Activated CD8-positive, alpha-beta memory T cell treated with anti-CD3 and anti-CD28 coated beads for 1 hour (primary cell): ENCODE results near the gene KRTAP12-2.
"Not testable (repeated sequence)": the region's sequence is repeated elsewhere in the genome, so short reads cannot be mapped to it uniquely, and the experiment has no call there.

Experiments
- DNase-seq, 2 donors: peaks; one replicate each; pipeline ENCODE4 v3.0.0-alpha.2; 2020; ENCODE audit warnings: low read depth in 1 of 2; ENCODE audit errors: extremely low read depth in 1 of 2

Gene KRTAP12-2

GRCh38 chr21:44702973-44703730 is 36.4 kb upstream of the KRTAP12-2 start:
- no peak for DNase-seq

- DNase-seq, result no peak
Measured at GRCh38 chr21:44702111-44702972, 35.6 kb upstream of the KRTAP12-2 start.

GRCh38 chr21:44701541-44701940 is 34.8 kb upstream of the KRTAP12-2 start:
- no peak for DNase-seq

GRCh38 chr21:44701023-44701400 is 34.3 kb upstream of the KRTAP12-2 start:
- no peak for DNase-seq

GRCh38 chr21:44700101-44701022 is 33.6 kb upstream of the KRTAP12-2 start:
- DNase-seq, result no peak

- no peak for DNase-seq
Measured at GRCh38 chr21:44699502-44700001, 32.8 kb upstream of the KRTAP12-2 start.

- no peak for DNase-seq
Measured at GRCh38 chr21:44697811-44698734, 31.3 kb upstream of the KRTAP12-2 start.

DNA sequence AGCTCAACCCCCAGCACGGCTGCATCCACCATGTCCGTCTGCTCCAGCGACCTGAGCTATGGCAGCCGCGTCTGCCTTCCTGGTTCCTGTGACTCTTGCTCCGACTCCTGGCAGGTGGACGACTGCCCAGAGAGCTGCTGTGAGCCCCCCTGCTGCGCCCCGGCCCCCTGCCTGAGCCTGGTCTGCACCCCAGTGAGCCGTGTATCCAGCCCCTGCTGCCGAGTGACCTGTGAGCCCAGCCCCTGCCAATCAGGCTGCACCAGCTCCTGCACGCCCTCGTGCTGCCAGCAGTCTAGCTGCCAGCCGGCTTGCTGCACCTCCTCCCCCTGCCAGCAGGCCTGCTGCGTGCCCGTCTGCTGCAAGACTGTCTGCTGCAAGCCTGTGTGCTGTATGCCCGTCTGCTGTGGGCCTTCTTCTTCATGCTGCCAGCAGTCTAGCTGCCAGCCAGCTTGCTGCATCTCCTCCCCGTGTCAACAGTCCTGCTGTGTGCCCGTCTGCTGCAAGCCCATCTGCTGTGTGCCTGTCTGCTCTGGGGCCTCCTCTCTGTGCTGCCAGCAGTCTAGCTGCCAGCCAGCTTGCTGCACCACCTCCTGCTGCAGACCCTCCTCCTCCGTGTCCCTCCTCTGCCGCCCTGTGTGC is 30.6 kb upstream of the KRTAP12-2 start, which contains the start of gene KRTAP10-12:
Gene KRTAP10-12, plus strand, starts transcription at position 1 of the 639 bp plus-strand sequence. Its CDS starts 30 bp downstream, at position 31.
- DNase-seq, result not testable (repeated sequence)

DNA sequence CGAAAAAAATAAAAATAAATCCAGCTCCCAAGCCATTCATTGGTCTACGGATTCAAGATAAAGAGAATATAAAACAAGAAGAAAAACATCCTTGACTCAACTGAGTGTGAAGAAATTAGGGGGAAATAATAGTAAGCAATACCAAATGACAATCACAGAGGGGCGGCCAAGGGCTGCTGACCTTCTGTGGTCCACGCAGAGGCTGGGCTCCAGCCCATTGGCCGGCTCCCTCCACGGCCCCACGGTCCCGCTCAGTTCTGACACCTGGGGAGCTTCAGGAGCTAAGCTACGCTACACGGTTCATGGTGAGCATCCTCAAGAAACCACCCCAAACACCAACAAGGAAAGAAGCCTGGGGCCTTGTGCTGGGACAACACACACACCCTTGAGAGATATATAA is 29.8 kb upstream of the KRTAP12-2 start:
- DNase-seq, result no peak

GRCh38 chr21:44695641-44696040 is 28.9 kb upstream of the KRTAP12-2 start:
- no peak for DNase-seq

DNA sequence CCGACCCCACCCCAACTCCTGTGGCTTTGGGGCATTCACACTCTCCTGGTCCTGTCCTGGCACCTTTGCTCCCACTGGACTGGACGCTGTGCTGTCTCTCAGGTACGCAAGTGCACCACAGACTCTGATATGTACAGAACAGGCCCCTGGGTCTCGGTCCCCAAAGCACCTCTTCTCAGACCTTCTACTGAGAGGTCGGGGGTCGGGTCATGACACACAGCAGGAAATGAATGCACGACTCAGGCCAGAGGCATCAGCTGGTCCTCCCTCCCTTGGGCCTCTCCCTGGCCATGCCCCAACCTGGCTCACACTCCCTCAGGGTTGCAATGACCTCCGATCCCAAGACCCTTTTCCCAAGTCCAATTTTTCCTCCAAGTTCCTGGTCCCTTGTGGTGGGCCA is 28.5 kb upstream of the KRTAP12-2 start:
- no peak for DNase-seq

DNA sequence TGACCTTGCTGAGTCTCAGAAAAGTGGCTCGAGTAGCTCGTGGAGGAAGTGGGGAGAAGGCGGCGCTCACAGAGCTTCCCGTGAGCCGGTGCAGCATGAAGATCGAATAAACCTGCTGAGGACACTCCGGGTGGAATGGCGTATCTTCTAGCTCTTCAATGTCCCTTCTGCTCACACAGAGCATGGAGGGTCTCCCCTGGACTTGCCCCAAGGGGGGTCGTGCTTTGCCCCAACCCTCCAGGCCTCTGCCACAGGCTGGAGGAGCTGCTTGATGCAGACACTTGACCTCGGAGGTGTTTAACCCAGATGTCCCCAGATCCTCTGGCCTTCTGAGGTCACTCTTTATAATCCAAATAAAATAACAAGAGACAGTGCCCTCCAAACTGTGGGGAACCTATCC is 28.0 kb upstream of the KRTAP12-2 start:
- no peak for DNase-seq

GRCh38 chr21:44692798-44693512 is 26.2 kb upstream of the KRTAP12-2 start:
- no peak for DNase-seq

GRCh38 chr21:44691686-44692085 is 25.0 kb upstream of the KRTAP12-2 start:
- no peak for DNase-seq

DNA sequence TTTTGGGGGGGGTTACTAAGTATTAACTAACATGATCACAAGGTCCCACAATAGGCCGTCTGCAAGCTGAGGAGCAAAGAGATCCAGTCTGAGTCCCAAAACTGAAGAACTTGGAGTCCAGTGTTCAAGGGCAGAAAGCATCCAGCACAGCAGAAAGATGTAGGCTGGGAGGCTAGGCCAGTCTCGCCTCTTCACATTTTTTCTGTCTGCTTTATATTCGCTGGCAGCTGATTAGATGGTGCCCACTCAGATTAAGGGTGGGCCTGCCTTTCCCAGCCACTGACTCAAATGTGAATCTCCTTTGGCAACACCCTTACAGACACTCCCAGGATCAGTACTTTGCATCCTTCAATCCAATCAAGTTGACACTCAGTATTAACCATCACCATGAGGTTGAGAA is 23.0 kb upstream of the KRTAP12-2 start:
- not testable (repeated sequence) for DNase-seq

- DNase-seq, result no peak
Measured at GRCh38 chr21:44687671-44688070, 20.9 kb upstream of the KRTAP12-2 start.

DNA sequence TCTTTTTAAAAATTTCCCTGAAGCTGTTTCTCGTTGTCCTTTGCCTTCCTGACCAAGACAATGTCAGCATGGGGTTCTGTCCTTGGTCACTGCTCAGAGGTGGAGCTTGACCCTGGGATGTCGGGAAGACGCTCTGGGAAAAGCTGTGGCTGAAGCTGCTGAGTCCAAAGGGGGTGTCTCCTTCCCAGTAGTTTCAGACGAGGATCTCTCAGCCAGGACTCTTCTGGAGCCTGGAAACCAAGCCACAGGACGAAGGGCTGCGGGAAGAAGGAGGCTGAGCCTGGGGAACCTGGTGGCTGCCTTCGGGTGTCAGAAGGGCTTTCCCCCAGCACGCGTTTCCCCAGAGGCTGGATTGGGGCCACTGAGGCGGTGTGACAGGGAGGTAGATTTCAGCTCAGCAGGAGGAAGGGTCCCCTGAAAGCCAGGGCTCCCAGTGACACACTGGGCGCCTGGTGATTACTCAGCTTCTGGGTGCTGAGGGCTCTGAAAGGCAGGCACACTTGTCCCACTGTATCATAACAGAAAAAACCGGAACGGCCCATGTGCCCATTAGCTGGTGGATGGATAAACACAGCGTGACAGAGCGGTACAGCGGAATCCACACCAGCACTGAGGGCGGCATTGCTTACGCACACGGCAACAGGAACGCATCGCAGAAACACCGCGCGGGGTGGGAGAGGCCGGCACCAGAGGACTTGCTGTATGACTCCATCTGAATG is 20.3 kb upstream of the KRTAP12-2 start:
- no peak for DNase-seq
